ENCODE measurements around the gene DPEP3.
A peak's percentile ranks its signal among the peaks of the same experiment; 100 is the strongest.
"Not testable (repeated sequence)": the region's sequence is repeated elsewhere in the genome, so short reads cannot be mapped to it uniquely, and the experiment has no call there.

Gene DPEP3, protein sequence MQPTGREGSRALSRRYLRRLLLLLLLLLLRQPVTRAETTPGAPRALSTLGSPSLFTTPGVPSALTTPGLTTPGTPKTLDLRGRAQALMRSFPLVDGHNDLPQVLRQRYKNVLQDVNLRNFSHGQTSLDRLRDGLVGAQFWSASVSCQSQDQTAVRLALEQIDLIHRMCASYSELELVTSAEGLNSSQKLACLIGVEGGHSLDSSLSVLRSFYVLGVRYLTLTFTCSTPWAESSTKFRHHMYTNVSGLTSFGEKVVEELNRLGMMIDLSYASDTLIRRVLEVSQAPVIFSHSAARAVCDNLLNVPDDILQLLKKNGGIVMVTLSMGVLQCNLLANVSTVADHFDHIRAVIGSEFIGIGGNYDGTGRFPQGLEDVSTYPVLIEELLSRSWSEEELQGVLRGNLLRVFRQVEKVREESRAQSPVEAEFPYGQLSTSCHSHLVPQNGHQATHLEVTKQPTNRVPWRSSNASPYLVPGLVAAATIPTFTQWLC

DNA sequence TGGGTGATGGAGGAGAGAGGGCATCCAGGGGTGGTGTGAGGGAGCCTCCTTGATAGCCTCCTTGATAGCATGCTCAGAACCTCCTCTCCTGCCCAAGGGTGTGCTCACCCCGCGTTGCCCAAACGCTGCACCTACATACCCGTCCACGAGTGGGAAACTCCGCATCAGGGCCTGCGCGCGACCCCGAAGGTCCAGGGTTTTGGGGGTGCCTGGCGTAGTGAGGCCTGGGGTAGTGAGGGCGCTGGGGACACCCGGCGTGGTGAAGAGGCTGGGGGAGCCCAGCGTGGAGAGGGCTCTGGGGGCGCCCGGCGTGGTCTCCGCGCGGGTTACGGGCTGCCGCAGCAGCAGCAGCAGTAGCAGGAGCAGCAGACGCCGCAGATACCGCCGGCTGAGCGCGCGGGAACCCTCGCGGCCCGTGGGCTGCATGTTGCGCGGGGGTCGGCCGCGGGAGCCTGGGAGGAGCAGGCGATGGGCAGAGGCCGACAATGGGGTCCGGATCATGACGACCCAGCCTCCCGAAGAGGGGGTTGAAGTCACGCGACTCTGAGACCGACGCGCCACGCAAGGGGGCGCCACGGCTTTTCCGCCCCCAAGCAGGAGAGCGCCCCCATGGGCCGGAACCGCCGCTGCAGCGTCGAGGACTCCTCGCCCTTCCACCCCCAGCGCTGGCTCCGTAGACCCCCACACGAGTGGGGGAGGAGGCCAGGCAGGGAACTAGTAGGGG, at the start of gene DPEP3:
DPEP3 (minus strand) TSS at position 545 of the 724 bp plus-strand sequence; CDS start at position 426, 119 bp downstream.
- DNase-seq = no peak

DNA sequence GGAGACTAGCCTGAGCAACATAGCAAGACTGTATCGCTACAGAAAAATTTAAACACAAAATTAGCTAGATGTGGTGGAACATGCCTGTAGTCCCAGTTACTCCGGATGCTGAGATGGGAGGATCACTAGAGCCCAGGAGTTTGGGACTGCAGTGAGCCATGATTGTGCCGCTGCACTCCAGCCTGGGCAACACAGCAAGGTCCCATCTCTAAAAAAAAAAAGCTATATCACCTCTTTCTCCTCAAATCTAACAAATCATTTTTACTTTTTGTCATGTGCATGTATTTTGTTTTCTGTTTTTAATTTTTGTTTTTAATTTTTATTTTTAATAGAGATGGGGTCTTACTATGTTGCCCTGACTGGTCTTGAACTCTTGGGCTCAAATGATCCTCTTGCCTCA, 48.7 kb upstream of the DPEP3 start:
- DNase-seq = no peak

DNA sequence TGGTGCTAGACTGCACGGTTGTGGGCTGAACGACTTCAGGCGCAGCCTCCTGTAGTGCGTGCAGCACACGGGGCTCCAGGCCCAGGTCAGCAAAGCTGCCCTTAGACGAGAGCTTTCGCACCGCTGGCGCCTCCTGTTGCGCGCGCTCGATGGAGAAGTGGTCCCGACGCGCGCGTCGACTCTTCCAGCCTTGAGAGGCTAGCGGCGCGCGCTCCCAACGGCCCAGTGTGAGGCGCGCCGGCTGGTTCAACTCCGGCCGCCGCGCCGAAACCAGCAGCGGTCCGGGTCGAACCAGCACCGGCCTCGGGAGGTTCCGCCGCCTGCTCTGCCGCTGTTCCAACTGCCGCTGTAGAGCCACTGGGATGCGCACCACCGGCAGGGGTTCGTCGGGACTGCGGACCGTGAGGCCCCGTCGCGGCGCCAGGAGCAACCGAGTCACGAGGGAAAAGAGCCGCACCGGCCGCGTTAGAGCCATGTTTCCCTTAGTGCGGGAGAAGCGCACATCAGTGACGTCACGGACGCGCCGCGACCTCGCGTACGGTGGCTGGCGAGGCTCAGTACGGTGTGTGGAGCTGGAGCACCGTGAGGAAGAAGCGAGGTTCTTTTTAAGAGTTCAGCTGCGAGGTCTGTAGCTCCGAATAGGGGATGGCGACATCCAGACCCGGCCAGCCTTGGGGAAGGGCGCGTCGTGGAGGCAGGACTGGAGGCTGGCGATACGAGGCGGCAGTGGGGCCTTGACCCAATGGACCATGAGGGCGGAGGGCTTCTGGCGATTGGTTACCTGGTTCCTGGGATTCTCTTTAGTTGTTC, 42.6 kb upstream of the DPEP3 start, which contains the start of the genes DDX28 and DUS2:
DDX28 (minus strand) TSS at position 505 of the 810 bp plus-strand sequence; CDS start at position 475, 30 bp downstream.
DUS2 (plus strand) TSS at position 557 of the 810 bp plus-strand sequence. CDS start 14,740 bp downstream, outside the sequence.
- DNase-seq = peak; percentile 94

DNA sequence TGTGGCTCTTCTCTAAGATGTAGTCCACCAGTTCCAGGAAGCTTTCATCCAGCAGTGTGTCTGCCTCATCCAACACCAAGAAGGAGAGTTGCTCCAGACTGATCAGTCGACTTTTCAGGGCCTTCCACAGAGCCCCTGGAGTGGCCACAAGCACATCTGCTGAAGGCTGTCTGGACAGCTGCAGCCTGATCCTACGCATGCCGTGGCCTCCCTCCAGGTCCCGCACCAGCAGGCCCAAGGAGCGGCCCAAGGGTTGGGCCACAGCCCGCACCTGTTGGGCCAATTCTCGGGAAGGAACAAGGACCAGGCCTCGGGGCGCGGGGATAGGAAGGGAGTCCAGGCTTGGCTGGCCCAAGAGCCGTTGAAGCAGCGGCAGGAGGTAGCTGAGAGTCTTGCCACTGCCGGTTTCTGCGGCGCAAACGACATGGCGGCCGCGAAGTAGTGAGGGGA, 42.0 kb upstream of the DPEP3 start:
- no peak for DNase-seq

DNA sequence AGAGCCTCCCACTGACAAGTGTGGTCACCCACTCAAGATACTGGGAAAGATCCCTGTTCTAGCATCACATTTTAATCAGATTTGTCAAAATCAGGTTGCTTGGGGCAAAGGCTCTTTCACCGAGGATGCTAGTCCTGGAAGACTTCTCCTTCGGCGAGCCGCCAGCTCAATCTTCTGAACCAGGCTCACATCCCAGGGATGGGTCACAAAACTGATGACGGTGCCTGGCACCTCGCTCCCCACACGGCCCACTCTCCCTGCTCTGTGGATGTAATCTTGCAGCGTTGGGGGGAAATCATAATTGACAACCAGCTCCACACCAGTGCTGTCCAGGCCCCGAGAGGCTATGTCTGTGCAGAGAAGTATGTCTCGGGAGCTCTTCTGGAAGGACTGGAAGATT, 41.2 kb upstream of the DPEP3 start:
- no peak for DNase-seq

DNA sequence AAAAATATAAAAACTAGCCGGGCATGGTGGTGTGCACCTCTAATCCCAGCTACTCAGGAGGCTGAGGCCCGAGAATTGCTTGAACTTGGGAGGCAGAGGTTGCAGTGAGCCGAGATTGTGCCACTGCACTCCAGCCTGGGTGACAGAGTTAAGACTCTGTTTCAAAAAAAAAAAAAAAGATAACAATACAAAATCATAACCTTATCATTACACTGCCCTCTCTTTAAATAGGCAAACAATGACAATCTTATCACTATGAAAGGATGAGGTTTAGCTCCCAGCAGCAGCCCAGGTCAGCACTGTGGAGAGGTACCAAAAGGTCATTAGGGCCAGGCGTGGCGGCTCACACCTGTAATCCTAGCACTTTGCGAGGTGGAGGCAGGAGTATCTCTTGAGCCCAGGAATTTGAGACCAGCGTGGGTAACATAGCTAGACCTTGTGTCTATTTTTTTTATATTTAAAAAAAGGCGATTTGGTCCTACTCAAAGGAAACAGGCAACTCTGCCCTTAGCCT, 38.9 kb upstream of the DPEP3 start:
- DNase-seq = no peak

DNA sequence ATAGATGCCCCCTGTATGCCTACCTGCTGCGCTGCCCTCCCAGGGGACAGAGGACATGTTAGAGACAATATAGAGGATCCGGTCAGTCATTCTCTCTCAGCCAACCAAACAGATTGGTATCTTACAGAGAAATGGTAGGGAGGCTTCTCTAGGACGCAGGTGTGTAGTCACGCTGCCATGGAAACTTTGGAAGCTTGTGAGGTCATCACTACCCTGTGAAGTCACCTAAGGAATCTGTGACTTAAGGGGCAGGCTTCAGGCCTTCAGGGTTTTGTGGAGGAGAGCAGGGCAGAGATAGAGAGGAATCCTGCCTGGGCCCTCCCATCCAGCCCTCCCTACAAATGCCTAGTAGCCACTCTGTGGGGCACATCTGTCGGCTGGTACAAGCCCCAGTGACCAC, 35.4 kb upstream of the DPEP3 start, which contains the start of gene DPEP2NB:
DPEP2NB (minus strand) TSS at position 231 of the 400 bp plus-strand sequence; CDS start at position 90, 141 bp downstream.
- no peak for DNase-seq

DNA sequence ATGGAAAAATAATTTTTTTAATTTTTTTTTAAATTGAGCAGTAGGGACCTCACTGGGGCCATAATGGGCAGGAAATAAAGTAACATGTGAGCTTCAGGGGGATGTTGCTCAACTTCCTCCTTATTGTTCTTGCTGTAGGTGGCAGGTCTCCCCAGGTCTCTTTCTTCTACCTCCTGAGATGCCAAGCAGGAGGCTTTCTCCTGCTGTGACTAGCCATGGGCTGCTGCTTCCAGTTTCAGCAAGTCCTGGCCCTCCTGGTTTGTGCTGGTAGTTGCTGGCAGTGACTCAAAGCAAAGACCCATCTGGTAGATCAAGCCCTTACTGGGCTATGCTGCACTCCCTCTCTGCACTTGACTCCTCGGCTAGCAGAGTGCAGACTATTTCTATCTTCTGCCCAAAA, 33.1 kb upstream of the DPEP3 start:
- DNase-seq = no peak

DNA sequence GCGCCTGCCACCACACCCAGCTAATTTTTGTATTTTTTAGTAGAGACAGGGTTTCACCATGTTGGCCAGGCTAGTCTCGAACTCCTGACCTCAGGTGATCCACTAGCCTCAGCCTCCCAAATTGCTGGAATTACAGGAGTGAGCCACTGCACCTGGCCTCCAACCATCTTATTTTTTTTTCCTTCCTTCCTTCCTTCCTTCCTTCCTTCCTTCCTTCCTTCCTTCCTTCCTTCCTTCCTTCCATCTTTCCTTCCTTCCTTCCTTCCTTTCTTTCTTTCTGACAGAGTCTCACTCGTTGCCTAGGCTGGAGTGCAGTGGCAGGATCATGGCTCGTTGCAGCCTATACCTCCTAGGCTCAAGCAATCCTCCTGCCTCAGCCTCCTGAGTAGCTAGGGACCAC, 29.6 kb upstream of the DPEP3 start:
- not testable (repeated sequence) for DNase-seq

DNA sequence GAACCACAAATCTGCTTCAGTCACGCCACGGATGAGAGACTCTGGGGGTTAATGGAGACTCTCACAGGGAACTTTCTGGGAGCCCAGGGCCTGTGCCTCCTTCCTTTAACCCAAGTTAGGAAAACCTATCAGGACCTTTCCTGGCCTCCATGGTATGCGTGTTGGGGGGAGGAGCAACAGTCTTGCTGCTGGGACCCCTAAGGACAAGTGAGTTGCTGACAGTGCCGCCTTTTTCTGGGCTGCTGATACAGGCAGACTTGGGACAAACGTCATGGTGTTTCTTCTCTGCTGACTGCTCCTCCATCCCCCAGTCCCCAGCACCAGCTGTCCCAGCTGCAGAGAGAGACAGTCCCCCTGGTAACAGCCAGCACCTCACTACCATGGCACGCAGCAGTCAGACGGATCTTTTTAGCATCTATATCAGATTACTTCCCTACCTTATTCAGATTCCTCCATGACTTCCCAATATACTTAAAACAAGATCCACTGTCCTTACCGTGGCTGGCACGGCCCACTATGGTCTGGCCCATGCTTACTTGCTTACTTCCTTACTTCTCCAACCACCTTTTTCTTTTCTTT, 28.9 kb upstream of the DPEP3 start:
- DNase-seq = no peak

DNA sequence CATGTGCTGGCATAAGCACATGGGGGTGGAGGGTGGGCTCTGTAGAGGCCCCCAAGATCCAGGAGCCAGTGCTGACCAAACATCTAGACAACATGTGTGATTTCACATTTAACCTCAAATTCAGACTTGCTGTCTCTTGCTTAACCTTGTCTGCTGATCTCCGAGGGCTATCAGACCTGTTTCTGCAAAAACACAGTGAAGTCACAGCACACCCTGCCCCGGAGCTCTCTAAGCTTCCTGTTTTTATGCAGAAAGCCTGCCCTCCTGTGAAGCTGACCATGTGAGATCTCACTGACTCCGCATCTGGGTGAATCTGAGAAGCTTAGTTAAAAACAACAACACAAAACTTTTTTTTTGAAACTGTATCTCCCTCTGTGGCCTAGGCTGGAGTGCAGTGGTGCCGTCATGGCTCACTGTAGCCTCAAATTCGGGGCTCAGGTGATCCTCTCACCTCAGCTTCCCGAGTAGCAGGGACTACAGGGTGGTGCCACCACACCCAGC, 25.5 kb upstream of the DPEP3 start:
- peak; percentile 73 for DNase-seq

DNA sequence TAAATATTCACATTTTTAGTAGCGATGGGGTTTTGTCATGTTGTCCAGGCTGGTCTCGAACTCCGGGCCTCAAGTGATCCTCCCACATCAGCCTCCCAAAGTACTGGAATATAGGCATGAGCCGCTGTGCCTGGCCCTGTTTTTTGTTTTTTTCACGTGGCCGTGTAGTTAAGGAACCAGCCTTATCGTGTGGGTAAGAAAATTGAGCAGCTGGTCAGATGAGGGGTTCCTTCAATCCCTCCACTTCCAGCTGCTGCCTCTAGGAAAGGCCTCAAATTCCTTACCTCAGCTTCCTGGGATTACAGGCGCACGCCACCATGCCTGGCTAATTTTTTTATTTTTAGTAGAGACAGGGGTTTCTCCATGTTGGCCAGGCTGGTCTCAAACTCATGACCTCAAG, 24.9 kb upstream of the DPEP3 start:
- no peak for DNase-seq

DNA sequence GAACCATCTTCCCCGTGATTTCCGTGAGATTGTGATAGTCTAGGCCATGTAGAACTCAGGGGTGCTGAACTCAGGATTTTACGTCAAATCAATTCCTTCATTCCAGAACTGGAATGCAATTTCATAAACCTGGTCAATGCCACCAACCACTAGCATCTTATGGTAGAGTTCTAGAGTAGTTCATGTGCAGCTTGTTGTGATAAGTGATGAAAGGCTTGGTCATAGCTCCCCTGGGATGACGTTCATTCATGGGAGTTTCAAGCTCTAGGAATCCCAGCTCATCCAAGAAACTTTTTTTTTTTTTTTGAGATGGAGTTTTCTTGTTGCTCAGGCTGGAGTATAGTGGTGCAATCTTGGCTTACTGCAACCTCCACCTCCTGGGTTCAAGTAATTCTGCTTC, 22.7 kb upstream of the DPEP3 start:
- DNase-seq = no peak

DNA sequence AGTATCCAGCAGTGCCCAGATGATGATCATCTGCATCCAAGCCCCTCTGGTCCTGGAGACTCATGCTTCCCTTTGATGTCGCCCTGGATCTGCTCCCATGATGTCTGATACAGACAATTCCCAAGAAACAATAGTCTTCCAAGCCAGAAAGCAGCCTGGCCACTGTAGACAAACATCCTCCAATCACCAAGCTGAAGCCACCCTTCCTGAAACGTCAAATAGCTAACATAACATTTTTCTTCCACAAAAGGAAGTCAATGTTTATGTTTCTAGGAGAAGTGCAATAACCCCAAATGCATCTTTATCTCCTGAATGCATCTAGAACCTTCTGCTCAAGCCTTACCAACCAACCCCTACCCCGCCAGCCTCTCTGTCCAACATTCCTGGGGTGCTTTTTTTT, 20.2 kb upstream of the DPEP3 start:
- no peak for DNase-seq

DNA sequence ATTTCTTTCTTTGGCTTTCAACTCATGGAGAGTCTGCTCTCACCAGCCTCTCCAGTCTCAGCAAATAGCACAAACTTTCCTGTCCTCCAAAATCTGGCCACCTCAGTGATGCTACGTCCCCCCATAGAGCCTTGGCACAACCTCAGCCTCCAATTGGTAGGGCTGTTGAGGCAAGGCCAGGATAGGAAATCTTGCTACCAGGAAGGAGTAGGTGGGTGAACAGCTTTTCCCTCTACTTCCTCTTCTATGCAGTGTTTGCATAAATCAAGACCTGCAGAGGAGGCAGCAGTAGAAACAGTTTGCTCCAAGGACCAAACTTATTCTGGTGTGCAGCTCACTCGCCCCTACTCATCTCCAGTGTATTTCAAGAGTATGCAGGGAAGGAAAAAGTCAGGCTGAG, 19.7 kb upstream of the DPEP3 start:
- DNase-seq = no peak

DNA sequence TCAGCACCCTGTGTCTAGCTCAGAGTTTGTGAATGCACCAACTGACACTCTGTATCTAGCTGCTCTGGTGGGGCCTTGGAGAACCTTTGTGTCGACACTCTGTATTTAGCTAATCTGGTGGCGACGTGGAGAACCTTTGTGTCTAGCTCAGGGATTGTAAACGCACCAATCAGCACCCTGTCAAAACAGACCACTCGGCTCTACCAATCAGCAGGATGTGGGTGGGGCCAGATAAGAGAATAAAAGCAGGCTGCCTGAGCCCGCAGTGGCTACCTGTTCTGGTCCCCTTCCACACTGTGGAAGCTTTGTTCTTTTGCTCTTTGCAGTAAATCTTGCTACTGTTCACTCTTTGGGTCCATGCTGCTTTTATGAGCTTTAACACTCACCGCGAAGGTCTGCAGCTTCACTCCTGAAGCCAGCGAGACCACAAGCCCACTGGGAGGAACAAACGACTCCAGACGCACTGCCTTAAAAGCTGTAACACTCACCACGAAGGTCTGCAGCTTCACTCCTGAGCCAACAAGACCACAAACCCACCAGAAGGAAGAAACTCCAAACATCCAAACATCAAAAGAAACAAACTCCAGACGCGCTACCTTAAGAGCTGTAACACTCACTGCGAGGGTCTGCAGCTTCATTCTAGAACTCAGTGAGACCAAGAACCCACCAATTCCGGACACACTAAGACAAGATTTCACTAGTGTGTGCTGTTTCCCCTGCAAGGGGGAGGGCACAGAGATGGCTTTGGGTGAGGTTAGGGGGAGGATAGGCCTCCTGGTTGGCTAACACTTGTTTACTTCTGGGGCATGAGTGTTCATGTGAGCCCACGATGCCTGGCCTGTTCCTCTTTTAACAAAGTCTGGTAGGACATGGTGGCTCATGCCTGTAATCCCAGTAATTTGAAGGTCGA, 18.7 kb upstream of the DPEP3 start, which contains the start of gene DPEP2:
DPEP2 (minus strand) TSS at position 706 of the 910 bp plus-strand sequence. CDS start 6,272 bp downstream, outside the sequence.
- peak; percentile 59 for DNase-seq

DNA sequence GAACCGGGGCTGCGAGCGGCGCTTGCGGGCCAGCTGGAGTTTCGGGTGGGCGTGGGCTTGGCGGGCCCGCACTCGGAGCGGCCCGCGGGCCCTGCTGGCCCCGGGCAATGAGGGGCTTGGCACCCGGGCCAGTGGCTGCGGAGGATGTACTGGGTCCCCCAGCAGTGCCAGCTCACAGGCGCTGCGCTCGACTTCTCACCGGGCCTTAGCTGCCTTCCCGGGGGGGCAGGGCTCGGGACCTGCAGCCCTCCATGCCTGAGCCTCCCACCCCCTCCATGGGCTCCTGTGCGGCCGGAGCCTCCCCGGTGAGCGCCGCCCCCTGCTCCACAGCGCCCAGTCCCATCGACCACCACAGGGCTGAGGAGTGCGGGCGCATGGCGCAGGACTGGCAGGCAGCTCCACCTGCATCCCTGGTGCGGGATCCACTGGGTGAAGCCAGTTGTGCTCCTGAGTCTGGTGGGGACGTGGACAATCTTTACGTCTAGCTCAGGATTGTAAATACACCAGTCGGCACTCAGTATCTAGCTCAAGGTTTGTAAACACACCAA, 18.0 kb upstream of the DPEP3 start:
- DNase-seq = not testable (repeated sequence)

DNA sequence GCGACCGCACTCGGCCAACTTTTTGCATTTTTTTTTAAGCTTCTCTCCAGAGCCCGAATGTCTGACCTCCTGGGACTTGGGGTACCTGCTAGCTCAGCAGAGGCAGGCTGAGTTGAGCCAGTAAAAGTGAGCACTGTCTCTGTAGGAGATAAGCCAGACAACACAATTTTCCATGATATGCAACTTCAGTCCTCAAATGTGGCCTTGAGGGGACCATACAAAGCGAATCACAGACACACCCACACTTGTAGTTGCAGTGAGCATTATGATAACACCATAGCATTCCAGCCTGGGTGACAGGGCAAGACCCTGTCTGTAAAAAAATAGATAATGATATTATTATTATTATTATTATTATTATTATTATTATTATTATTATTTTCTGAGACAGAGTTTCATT, 16.4 kb upstream of the DPEP3 start:
- DNase-seq = no peak

DNA sequence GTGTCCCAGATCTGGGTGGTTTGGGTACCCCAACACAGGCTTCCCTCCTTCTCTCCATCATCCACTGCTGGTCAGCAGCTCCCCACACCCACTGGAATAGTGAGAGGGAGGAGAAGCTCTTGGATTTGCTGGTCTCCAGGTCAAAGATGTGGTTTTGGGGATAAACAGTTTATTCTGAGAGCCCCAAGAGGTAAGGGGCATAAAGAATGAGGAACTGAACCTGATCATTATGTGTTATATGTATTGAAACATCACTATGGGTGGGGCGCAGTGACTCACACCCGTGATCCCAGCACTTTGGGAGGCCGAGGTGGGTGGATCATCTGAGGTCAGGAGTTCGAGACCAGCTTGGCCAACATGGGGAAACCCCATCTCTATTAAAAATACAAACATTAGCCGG, 15.1 kb upstream of the DPEP3 start:
- peak; percentile 40 for DNase-seq

DNA sequence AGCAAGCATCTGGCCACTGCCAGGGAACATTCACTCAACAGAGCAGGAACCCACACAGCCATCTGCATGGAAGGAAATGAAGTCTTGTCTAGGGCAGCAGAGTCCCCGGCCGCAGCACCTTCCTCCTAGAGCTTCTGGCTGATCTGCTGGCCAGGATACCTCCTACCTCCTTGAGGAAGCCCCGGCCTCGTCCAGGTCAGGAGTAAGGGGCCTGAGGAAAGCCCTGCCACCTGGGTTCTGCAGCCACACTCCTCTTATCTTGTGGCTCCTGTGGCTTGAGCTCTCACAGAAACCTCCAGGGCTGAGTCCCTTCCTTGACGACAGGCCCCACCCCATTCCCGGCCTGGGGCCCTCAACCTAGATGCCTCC, 13.7 kb upstream of the DPEP3 start:
- DNase-seq = not testable (repeated sequence)
